Endothelial cell of umbilical vein (primary cell): ENCODE results near the gene RYR2. TPM values are rescaled to one million over a fixed set of nuclear protein-coding genes. Genes with fewer than 3 reads are reported as not detected.

Experiments
- BruUV-seq: library from RNA; stranded (reverse); fragments of 400-500 nt; replicated peaks from 2 replicates; lab custom pipeline; 2021; lab: Mats Ljungman, UMichigan
- CTCF ChIA-PET: fragments of 300-600, 350-600 bp; sonication (Branson Sonifier 250); formaldehyde crosslinking; loops from one replicate; lab custom pipeline; 2021; ENCODE audit warnings: antibody characterized with exemption, inconsistent platforms; lab: Charles Lee
- POLR2A ChIA-PET: fragments of 300-600, 350-600 bp; sonication (Branson Sonifier 250); formaldehyde crosslinking; loops from one replicate; lab custom pipeline; 2021; ENCODE audit warnings: antibody characterized with exemption, inconsistent platforms; lab: Charles Lee
- DNase-seq: peaks from one replicate; pipeline ENCODE4 v3.0.0-alpha.2; 2011; ENCODE audit warnings: low read depth, low spot score
- FAIRE-seq: peaks from 2 replicates; lab custom pipeline; 2011; peaks lifted over from hg19 to GRCh38; lab: Jason Lieb, UNC
- H2AFZ ChIP-seq: 2 replicates; pipeline ENCODE4 v1.6.0; 2012; ENCODE audit warnings: low read depth, low read length, control low read depth, inconsistent platforms
- H3K27ac ChIP-seq: 2 replicates; pipeline ENCODE4 v1.5.1; 2011; ENCODE audit warnings: low read depth, mild to moderate bottlenecking, control low read depth, low read length, moderate library complexity; ENCODE audit not compliant: insufficient read depth
- H3K27me3 ChIP-seq, 2 experiments: 2 replicates each; pipeline versions ENCODE4 v1.6.0 to v1.6.1; 2011; ENCODE audit warnings: low read length in 2 of 2, mixed read lengths in 1 of 2; ENCODE audit not compliant: control insufficient read depth in 2 of 2, insufficient read depth in 2 of 2
- H3K36me3 ChIP-seq, 2 experiments: 2 replicates in 1 of 2; 3 replicates in 1 of 2; pipeline ENCODE4 v1.5.1; 2011; ENCODE audit warnings: low read length in 2 of 2, mild to moderate bottlenecking in 1 of 2, moderate library complexity in 1 of 2; ENCODE audit not compliant: control insufficient read depth in 2 of 2, insufficient read depth in 2 of 2; ENCODE audit errors: extremely low read depth in 1 of 2
- H3K4me1 ChIP-seq: 3 replicates; pipeline ENCODE4 v1.5.1; 2011; ENCODE audit warnings: mild to moderate bottlenecking, low read length; ENCODE audit not compliant: control insufficient read depth, insufficient read depth; ENCODE audit errors: extremely low read depth
- H3K4me2 ChIP-seq: 2 replicates; pipeline ENCODE4 v1.6.1; 2011; ENCODE audit warnings: low read length, control low read depth, mixed read lengths; ENCODE audit not compliant: insufficient read depth
- H3K4me3 ChIP-seq, 3 experiments: fragments of 200-600 bp in 1 of 3; sonication (generic), shearing (Covaris generic) in 1 of 3; replicated peaks in 1 of 3; 2 replicates each; pipeline ENCODE4 v1.5.1; 2011 to 2016; ENCODE audit warnings: control low read depth in 3 of 3, low read length in 3 of 3, mild to moderate bottlenecking in 2 of 3, inconsistent platforms in 1 of 3, low read depth in 1 of 3, moderate library complexity in 1 of 3; ENCODE audit not compliant: insufficient read depth in 1 of 3
- H3K79me2 ChIP-seq: 2 replicates; pipeline ENCODE4 v1.6.0; 2012; ENCODE audit warnings: low read length, inconsistent platforms; ENCODE audit not compliant: control insufficient read depth, insufficient read depth
- H3K9ac ChIP-seq: replicated peaks from 2 replicates; pipeline ENCODE3; 2011; ENCODE audit warnings: low read length, control low read depth; ENCODE audit not compliant: insufficient read depth; ENCODE audit errors: extremely low read depth
- H3K9me1 ChIP-seq: replicated peaks from 3 replicates; pipeline ENCODE4 v1.6.0; 2011; ENCODE audit warnings: mild to moderate bottlenecking, low read length; ENCODE audit not compliant: control insufficient read depth, insufficient read depth; ENCODE audit errors: extremely low read depth
- H3K9me3 ChIP-seq: replicated peaks from 2 replicates; pipeline ENCODE4 v1.5.1; 2012; ENCODE audit warnings: low read length, inconsistent platforms; ENCODE audit not compliant: control insufficient read depth, insufficient read depth
- H4K20me1 ChIP-seq: replicated peaks from 2 replicates; pipeline ENCODE3; 2011; ENCODE audit warnings: mild to moderate bottlenecking, low read length; ENCODE audit not compliant: control insufficient read depth, insufficient read depth; ENCODE audit errors: extremely low read depth
- CTCF ChIP-seq, 2 donors: IDR thresholded peaks; 1 replicate in 1 of 2; 2 replicates in 1 of 2; pipeline ENCODE4 v1.5.1; 2011; ENCODE audit warnings: low read length in 2 of 2, mild to moderate bottlenecking in 2 of 2, moderate library complexity in 2 of 2, control low read depth in 1 of 2, inconsistent platforms in 1 of 2, low read depth in 1 of 2; ENCODE audit not compliant: insufficient read depth in 1 of 2; ENCODE audit errors: extremely low read depth in 1 of 2
- GATA2 ChIP-seq: IDR thresholded peaks from 2 replicates; pipeline ENCODE4 v1.7.0; 2011; ENCODE audit warnings: low read depth, mild to moderate bottlenecking, moderate library complexity, mixed read lengths, low read length; ENCODE audit not compliant: insufficient read length, insufficient read depth
- JUN ChIP-seq: IDR thresholded peaks from 2 replicates; pipeline ENCODE4 v1.6.1; 2011; ENCODE audit warnings: borderline replicate concordance, low read depth; ENCODE audit not compliant: insufficient read length, insufficient read depth
- MAX ChIP-seq: IDR thresholded peaks from 2 replicates; pipeline ENCODE4 v1.6.1; 2011; ENCODE audit not compliant: insufficient read depth, insufficient read length
- MYC ChIP-seq: IDR thresholded peaks from one replicate; pipeline ENCODE4 v1.6.1; 2011; ENCODE audit warnings: mild to moderate bottlenecking, low read depth, low read length
- dilution Hi-C: fragments of 300-500 bp; cut with MboI; formaldehyde crosslinking; loops from one replicate; pipeline ENCODE4 v1.15.0; 2019; ENCODE audit warnings: low sequenced_read_pairs; ENCODE audit not compliant: extremely low pct_ligation_motif_present
- intact Hi-C: fragments of 100-400 bp; cut with micrococcal nuclease; formaldehyde crosslinking; loops from one replicate; pipeline ENCODE4 v1.10.0; 2022
- polyA plus RNA-seq, 4 experiments: library from polyadenylated mRNA; depleted of rRNA in 3 of 4; stranded (reverse) in 3 of 4; unstranded in 1 of 4; fragments of >200 nt; gene quantifications; 2 replicates each; pipeline versions ENCODE4 v1.2.1 to v1.2.3, GENCODE V29; 2011 to 2012; ENCODE audit warnings: missing spikeins in 1 of 4
- total RNA-seq: library from RNA; stranded (reverse); gene quantifications from 2 replicates; pipeline ENCODE4 v1.2.3, GENCODE V29; 2021

RYR2 gene
- total and polyA plus RNA-seq, 2 donors (not counting 3 experiments of a cell fraction or from before 2014, with no cell fraction given) = not detected

GRCh38 chr1:237012361-237012760, 29.6 kb upstream of the RYR2 start:
- no peaks in the 10 kb centered on the region for H3K4me1 ChIP-seq
- BruUV-seq = no TSS peak
- intact Hi-C loops = no loop called here
- no peak overlapping the region for H3K9ac ChIP-seq
- H2AFZ ChIP-seq = no peak overlapping the region
- FAIRE-seq (no peak), DNase-seq (no peak)
- no peaks in the 10 kb centered on the region for H3K9me1 ChIP-seq
- H3K27me3 ChIP-seq = no peaks in the 10 kb centered on the region
- TF ChIP-seq JUN = no peak
- TF ChIP-seq CTCF (IDR thresholded peaks at IDR 0.05; ENCODE audit: extremely low read depth in 1 of 2, insufficient read depth in 1 of 2, low read depth in 1 of 2, low read length in 2 of 2) = no peak
- no peak for TF ChIP-seq MYC
- no peak for TF ChIP-seq GATA2
- TF ChIP-seq MAX = no peak
- peaks cover 4% of the 10 kb centered on the region for H3K9me3 ChIP-seq
- H3K4me2 ChIP-seq = no peak overlapping the region
- no peaks in the 10 kb centered on the region for H3K79me2 ChIP-seq
- H3K36me3 ChIP-seq = no peaks in the 10 kb centered on the region
- no peak overlapping the region for H3K4me3 ChIP-seq
- dilution Hi-C loops = no loop called here
- ChIA-PET CTCF (no interaction called here), POLR2A (no interaction called here)
- no peak overlapping the region for H3K27ac ChIP-seq
- H4K20me1 ChIP-seq = no peaks in the 10 kb centered on the region

GRCh38 chr1:237012788-237013383, 29.1 kb upstream of the RYR2 start:
- ChIA-PET POLR2A (no interaction called here), CTCF (no interaction called here)
- no peak for TF ChIP-seq JUN
- no peaks in the 10 kb centered on the region for H3K9me1 ChIP-seq
- H3K27me3 ChIP-seq = no peaks in the 10 kb centered on the region
- H3K27ac ChIP-seq = no peak overlapping the region
- H3K4me2 ChIP-seq = no peak overlapping the region
- H4K20me1 ChIP-seq = no peaks in the 10 kb centered on the region
- H3K4me1 ChIP-seq = no peaks in the 10 kb centered on the region
- FAIRE-seq (no peak), DNase-seq (no peak)
- no TSS peak for BruUV-seq
- no peaks in the 10 kb centered on the region for H3K36me3 ChIP-seq
- H3K4me3 ChIP-seq = no peak overlapping the region
- no peak overlapping the region for H3K9ac ChIP-seq
- H3K79me2 ChIP-seq = no peaks in the 10 kb centered on the region
- intact Hi-C loops = no loop called here
- H3K9me3 ChIP-seq = peaks cover 4% of the 10 kb centered on the region
- dilution Hi-C loops = no loop called here
- H2AFZ ChIP-seq = no peak overlapping the region
